ENCODE measurements around the gene THOC1.

The THOC1 gene

GRCh38 chr18:274313-274712 is 6.5 kb upstream of the THOC1 start:
- TF ChIP-seq CTCF (IDR thresholded peaks at IDR 0.05; ENCODE audit: low read depth, low read length), result no peak
- no peak for DNase-seq (ENCODE audit: extremely low read depth, low read depth)

GRCh38 chr18:273525-273924 is 5.7 kb upstream of the THOC1 start:
- no peak for DNase-seq (ENCODE audit: extremely low read depth, low read depth)
- TF ChIP-seq CTCF (IDR thresholded peaks at IDR 0.05; ENCODE audit: low read depth, low read length), result no peak

- no peak for DNase-seq (ENCODE audit: extremely low read depth, low read depth)
- TF ChIP-seq CTCF (IDR thresholded peaks at IDR 0.05; ENCODE audit: low read depth, low read length), result no peak
Measured at GRCh38 chr18:272650-273049, 4.8 kb upstream of the THOC1 start.

- no peak for DNase-seq (ENCODE audit: extremely low read depth, low read depth)
- no peak for TF ChIP-seq CTCF (IDR thresholded peaks at IDR 0.05; ENCODE audit: low read depth, low read length)
Measured at GRCh38 chr18:269480-270095, 1.7 kb upstream of the THOC1 start.

- DNase-seq (ENCODE audit: extremely low read depth, low read depth), result no peak
Measured at GRCh38 chr18:267380-267687, 513 bp downstream of the THOC1 start.

GRCh38 chr18:261398-262073 is 6.3 kb downstream of the THOC1 start:
- no peak for DNase-seq (ENCODE audit: extremely low read depth, low read depth)
- TF ChIP-seq CTCF (IDR thresholded peaks at IDR 0.05; ENCODE audit: low read depth, low read length), result no peak

More at GRCh38 chr18:267380-267687, 513 bp downstream of the THOC1 start:
- TF ChIP-seq CTCF (IDR thresholded peaks at IDR 0.05; ENCODE audit: low read depth, low read length), result no peak

GRCh38 chr18:260547-260946 is 7.3 kb downstream of the THOC1 start:
- no peak for TF ChIP-seq CTCF (IDR thresholded peaks at IDR 0.05; ENCODE audit: low read depth, low read length)
- DNase-seq (ENCODE audit: extremely low read depth, low read depth), result no peak

Data from AG09319 (cell line).